Hepatocyte (in vitro differentiated cells): ENCODE results near the gene PPME1.

Experiments used
- EZH2phosphoT487 ChIP-seq: fragments of 200-600 bp; sonication (generic); IDR thresholded peaks from one replicate; pipeline ENCODE4 v1.6.1; 2018; ENCODE audit warnings: antibody characterized with exemption, mild to moderate bottlenecking, low read depth, moderate library complexity; ENCODE audit not compliant: unreplicated experiment, severe bottlenecking
- TF ChIP-seq, protein P1 (sequence below): fragments of 200-600 bp; sonication (generic); IDR thresholded peaks from 2 replicates; pipeline ENCODE4 v1.5.1; 2016; ENCODE audit warnings: antibody characterized with exemption, mild to moderate bottlenecking; ENCODE audit not compliant: poor library complexity

GRCh38 chr11:74282914-74283371 is 111.9 kb downstream of the PPME1 start:
- TF ChIP-seq, protein P1, sequence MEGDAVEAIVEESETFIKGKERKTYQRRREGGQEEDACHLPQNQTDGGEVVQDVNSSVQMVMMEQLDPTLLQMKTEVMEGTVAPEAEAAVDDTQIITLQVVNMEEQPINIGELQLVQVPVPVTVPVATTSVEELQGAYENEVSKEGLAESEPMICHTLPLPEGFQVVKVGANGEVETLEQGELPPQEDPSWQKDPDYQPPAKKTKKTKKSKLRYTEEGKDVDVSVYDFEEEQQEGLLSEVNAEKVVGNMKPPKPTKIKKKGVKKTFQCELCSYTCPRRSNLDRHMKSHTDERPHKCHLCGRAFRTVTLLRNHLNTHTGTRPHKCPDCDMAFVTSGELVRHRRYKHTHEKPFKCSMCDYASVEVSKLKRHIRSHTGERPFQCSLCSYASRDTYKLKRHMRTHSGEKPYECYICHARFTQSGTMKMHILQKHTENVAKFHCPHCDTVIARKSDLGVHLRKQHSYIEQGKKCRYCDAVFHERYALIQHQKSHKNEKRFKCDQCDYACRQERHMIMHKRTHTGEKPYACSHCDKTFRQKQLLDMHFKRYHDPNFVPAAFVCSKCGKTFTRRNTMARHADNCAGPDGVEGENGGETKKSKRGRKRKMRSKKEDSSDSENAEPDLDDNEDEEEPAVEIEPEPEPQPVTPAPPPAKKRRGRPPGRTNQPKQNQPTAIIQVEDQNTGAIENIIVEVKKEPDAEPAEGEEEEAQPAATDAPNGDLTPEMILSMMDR, result no peak
- no peak for TF ChIP-seq EZH2phosphoT487
